HEK293 (cell line): ENCODE results near the gene DDX25.

Source experiments
- CTCF ChIA-PET: fragments of 350-600 bp; formaldehyde crosslinking; extraction: SDS; loops from one replicate; lab custom pipeline; 2021; ENCODE audit warnings: antibody characterized with exemption; lab: Yijun Ruan, JAX
- POLR2A ChIA-PET: fragments of 300-600 bp; formaldehyde crosslinking; extraction: SDS; loops from one replicate; lab custom pipeline; 2020; ENCODE audit warnings: antibody characterized with exemption, inconsistent platforms; lab: Yijun Ruan, JAX
- H3K27ac ChIP-seq: fragments of 200-500 bp; sonication (Bioruptor generic); 2 replicates; pipeline ENCODE4 v1.5.1; 2014; ENCODE audit warnings: low read depth, low read length, control low read depth, inconsistent platforms; ENCODE audit errors: extremely low read depth
- H3K36me3 ChIP-seq, 2 experiments: fragments of 200-500 bp in 1 of 2; sonication (Bioruptor generic) in 1 of 2; 1 replicate in 1 of 2; 2 replicates in 1 of 2; pipeline ENCODE4 v1.5.1; 2014 to 2017; ENCODE audit warnings: inconsistent platforms in 2 of 2, low read length in 2 of 2; ENCODE audit not compliant: control insufficient read depth in 2 of 2, insufficient read depth in 1 of 2
- H3K4me1 ChIP-seq: fragments of 200-500 bp; sonication (Bioruptor generic); 2 replicates; pipeline ENCODE4 v1.5.1; 2014; ENCODE audit warnings: mild to moderate bottlenecking, low read length, inconsistent platforms; ENCODE audit not compliant: control insufficient read depth, insufficient read depth
- H3K4me3 ChIP-seq: 2 replicates; pipeline ENCODE4 v1.5.1; 2011; ENCODE audit warnings: low read depth, mild to moderate bottlenecking, control low read depth, low read length, moderate library complexity
- H3K9me3 ChIP-seq: fragments of 200-500 bp; sonication (Bioruptor generic); 2 replicates; pipeline ENCODE4 v1.5.1; 2014; ENCODE audit warnings: low read depth, low read length, inconsistent platforms; ENCODE audit not compliant: control insufficient read depth, insufficient read depth
- GLI4 ChIP-seq: fragments of 450-650 bp; formaldehyde crosslinking; IDR thresholded peaks from 2 replicates; pipeline ENCODE4 v1.5.1; 2016; ENCODE audit warnings: missing biosample characterization, missing genetic modification characterization
- KLF7 ChIP-seq: fragments of 450-650 bp; formaldehyde crosslinking; IDR thresholded peaks from 2 replicates; pipeline ENCODE4 v1.5.1; 2016; ENCODE audit warnings: missing biosample characterization, missing genetic modification characterization, borderline replicate concordance
- PRDM10 ChIP-seq: fragments of 450-650 bp; formaldehyde crosslinking; IDR thresholded peaks from 2 replicates; pipeline ENCODE4 v1.5.1; 2016; ENCODE audit warnings: missing biosample characterization, missing genetic modification characterization
- PRDM2 ChIP-seq: fragments of 450-650 bp; formaldehyde crosslinking; IDR thresholded peaks from 2 replicates; pipeline ENCODE4 v1.5.1; 2016; ENCODE audit warnings: missing biosample characterization, missing genetic modification characterization, borderline replicate concordance
- SALL2 ChIP-seq: fragments of 450-650 bp; formaldehyde crosslinking; IDR thresholded peaks from 2 replicates; pipeline ENCODE4 v1.5.0; 2017; ENCODE audit warnings: missing biosample characterization, mild to moderate bottlenecking, missing genetic modification characterization, borderline replicate concordance
- ZIC2 ChIP-seq: fragments of 450-650 bp; formaldehyde crosslinking; IDR thresholded peaks from 2 replicates; pipeline ENCODE4 v1.5.1; 2016; ENCODE audit warnings: missing biosample characterization, missing genetic modification characterization
- ZNF19 ChIP-seq: fragments of 450-650 bp; formaldehyde crosslinking; IDR thresholded peaks from 2 replicates; pipeline ENCODE4; 2016; ENCODE audit warnings: missing biosample characterization, missing genetic modification characterization, low read depth
- ZNF266 ChIP-seq: fragments of 450-650 bp; formaldehyde crosslinking; IDR thresholded peaks from 2 replicates; pipeline ENCODE4 v1.5.1; 2016; ENCODE audit warnings: missing biosample characterization, missing genetic modification characterization, low read depth
- ZNF292 ChIP-seq: fragments of 450-650 bp; formaldehyde crosslinking; IDR thresholded peaks from 2 replicates; pipeline ENCODE4 v1.5.1; 2016; ENCODE audit warnings: low read depth, missing biosample characterization, missing genetic modification characterization, borderline replicate concordance
- ZNF426 ChIP-seq: fragments of 450-650 bp; formaldehyde crosslinking; IDR thresholded peaks from 2 replicates; pipeline ENCODE4 v1.5.1; 2017; ENCODE audit warnings: missing biosample characterization, missing genetic modification characterization, mild to moderate bottlenecking, inconsistent platforms, moderate library complexity
- ZNF48 ChIP-seq: fragments of 450-650 bp; formaldehyde crosslinking; IDR thresholded peaks from 2 replicates; pipeline ENCODE4 v1.5.1; 2016; ENCODE audit warnings: missing biosample characterization, missing genetic modification characterization
- ZNF530 ChIP-seq: fragments of 450-650 bp; formaldehyde crosslinking; IDR thresholded peaks from 2 replicates; pipeline ENCODE4 v1.5.1; 2016; ENCODE audit warnings: low read depth, missing biosample characterization, missing genetic modification characterization
- ZNF792 ChIP-seq: fragments of 450-650 bp; formaldehyde crosslinking; IDR thresholded peaks from 2 replicates; pipeline ENCODE4 v1.5.1; 2016; ENCODE audit warnings: missing biosample characterization, missing genetic modification characterization
- TF ChIP-seq, protein P1 (sequence below): fragments of 450-650 bp; formaldehyde crosslinking; conservative IDR thresholded peaks from 2 replicates; pipeline ENCODE4 v1.5.1; 2016; ENCODE audit warnings: low read depth, missing biosample characterization, missing genetic modification characterization

The DDX25 gene

DNA sequence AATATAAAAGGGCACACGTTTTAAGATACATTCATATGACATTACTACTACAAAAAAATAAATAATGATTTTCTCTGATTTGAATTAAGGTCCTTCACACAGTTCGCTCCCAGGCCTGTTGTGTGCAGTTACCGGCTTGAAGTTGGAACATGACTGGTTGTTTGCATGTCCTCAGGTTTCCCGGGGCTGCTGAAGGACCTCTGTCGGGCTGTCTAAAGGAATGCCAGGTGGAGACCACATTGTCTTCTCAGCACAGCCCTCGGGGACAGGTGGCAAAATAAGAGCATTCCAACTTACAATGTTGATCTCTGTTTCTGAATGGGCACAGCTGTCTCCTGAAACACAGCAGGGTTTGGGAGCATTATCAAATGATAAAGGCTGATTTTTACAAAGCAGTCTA is 56.5 kb downstream of the DDX25 start:
- Histone ChIP-seq H3K4me1 (no peaks in the 10 kb centered on the region), H3K36me3 (peaks cover 0 to 49% of the 10 kb centered on the region in 2 experiments; a peak in 2 of 3 replicates), H3K9me3 (no peaks in the 10 kb centered on the region)
- TF ChIP-seq ZNF48, result no peak
- no peak for TF ChIP-seq ZIC2 (tag by site-specific recombination)
- no peak for TF ChIP-seq GLI4 (tag by site-specific recombination)
- TF ChIP-seq ZNF292 (tag by site-specific recombination), result no peak
- TF ChIP-seq, protein P1, sequence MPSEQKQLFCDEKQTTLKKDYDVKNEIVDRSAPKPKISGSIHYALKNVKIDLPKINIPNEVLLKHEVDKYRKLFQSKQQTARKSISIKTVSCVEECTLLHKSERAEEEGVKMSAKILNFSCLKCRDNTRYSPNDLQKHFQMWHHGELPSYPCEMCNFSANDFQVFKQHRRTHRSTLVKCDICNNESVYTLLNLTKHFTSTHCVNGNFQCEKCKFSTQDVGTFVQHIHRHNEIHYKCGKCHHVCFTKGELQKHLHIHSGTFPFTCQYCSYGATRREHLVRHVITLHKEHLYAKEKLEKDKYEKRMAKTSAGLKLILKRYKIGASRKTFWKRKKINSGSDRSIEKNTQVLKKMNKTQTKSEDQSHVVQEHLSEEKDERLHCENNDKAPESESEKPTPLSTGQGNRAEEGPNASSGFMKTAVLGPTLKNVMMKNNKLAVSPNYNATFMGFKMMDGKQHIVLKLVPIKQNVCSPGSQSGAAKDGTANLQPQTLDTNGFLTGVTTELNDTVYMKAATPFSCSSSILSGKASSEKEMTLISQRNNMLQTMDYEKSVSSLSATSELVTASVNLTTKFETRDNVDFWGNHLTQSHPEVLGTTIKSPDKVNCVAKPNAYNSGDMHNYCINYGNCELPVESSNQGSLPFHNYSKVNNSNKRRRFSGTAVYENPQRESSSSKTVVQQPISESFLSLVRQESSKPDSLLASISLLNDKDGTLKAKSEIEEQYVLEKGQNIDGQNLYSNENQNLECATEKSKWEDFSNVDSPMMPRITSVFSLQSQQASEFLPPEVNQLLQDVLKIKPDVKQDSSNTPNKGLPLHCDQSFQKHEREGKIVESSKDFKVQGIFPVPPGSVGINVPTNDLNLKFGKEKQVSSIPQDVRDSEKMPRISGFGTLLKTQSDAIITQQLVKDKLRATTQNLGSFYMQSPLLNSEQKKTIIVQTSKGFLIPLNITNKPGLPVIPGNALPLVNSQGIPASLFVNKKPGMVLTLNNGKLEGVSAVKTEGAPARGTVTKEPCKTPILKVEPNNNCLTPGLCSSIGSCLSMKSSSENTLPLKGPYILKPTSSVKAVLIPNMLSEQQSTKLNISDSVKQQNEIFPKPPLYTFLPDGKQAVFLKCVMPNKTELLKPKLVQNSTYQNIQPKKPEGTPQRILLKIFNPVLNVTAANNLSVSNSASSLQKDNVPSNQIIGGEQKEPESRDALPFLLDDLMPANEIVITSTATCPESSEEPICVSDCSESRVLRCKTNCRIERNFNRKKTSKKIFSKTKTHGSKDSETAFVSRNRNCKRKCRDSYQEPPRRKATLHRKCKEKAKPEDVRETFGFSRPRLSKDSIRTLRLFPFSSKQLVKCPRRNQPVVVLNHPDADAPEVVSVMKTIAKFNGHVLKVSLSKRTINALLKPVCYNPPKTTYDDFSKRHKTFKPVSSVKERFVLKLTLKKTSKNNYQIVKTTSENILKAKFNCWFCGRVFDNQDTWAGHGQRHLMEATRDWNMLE, result no peak
- no peak for TF ChIP-seq PRDM10 (tag by site-specific recombination)
- no peak for TF ChIP-seq PRDM2 (tag by site-specific recombination)
- TF ChIP-seq SALL2 (tag by site-specific recombination), result no peak
- no peak for TF ChIP-seq ZNF426 (tag by site-specific recombination)
- no peak for TF ChIP-seq ZNF266 (tag by site-specific recombination)
- TF ChIP-seq ZNF19, result no peak
- no peak for TF ChIP-seq KLF7 (tag by site-specific recombination)
- TF ChIP-seq ZNF530 (tag by site-specific recombination), result no peak
- TF ChIP-seq ZNF792 (tag by site-specific recombination), result no peak
- TF ChIP-seq, all 188 proteins: peak for 0
- ChIA-PET POLR2A (no interaction called here), CTCF (interaction anchor here (0.7 kb wide), 1 partner anchor 800 kb away, joined by 4 read pairs; no protein-coding TSS in a partner anchor)
- Histone ChIP-seq H3K27ac (no peak overlapping the region), H3K4me3 (no peak overlapping the region)
